HG02588 (cell line): ENCODE data around the gene SCAP.

ENCODE experiments used
- ATAC-seq: cut with Tn5 transposase; IDR thresholded peaks from one replicate; pipeline ENCODE4 v1.9.1; 2021; ENCODE audit warnings: mild to moderate bottlenecking, moderate library complexity; ENCODE audit not compliant: unreplicated experiment

The SCAP gene

GRCh38 chr3:47433796-47434195 lies 41.9 kb downstream of the SCAP start:
- no peak for ATAC-seq

- ATAC-seq, result no peak
These were observed 43.1 kb downstream of the SCAP start for GRCh38 chr3:47432673-47433072.

- no peak for ATAC-seq
These were observed 44.5 kb downstream of the SCAP start for GRCh38 chr3:47431225-47431624.

GRCh38 chr3:47430606-47431005 lies 45.1 kb downstream of the SCAP start:
- no peak for ATAC-seq

- ATAC-seq, result no peak
These were observed 46.1 kb downstream of the SCAP start for GRCh38 chr3:47429476-47430270.

GRCh38 chr3:47428662-47429061 lies 47.1 kb downstream of the SCAP start:
- ATAC-seq, result no peak

GRCh38 chr3:47427866-47428265 lies 47.9 kb downstream of the SCAP start:
- no peak for ATAC-seq

- ATAC-seq, result no peak
These were observed 49.8 kb downstream of the SCAP start for GRCh38 chr3:47425959-47426358.

GRCh38 chr3:47425383-47425778 lies 50.4 kb downstream of the SCAP start:
- no peak for ATAC-seq

GRCh38 chr3:47424434-47425382 lies 51.0 kb downstream of the SCAP start:
- ATAC-seq, result no peak

- no peak for ATAC-seq
These were observed 52.1 kb downstream of the SCAP start for GRCh38 chr3:47423548-47424145.

- no peak for ATAC-seq
These were observed 53.0 kb downstream of the SCAP start for GRCh38 chr3:47422743-47423142.

GRCh38 chr3:47421741-47422649 lies 53.7 kb downstream of the SCAP start:
- no peak for ATAC-seq

- ATAC-seq, result peak; percentile 62
These were observed 54.9 kb downstream of the SCAP start for GRCh38 chr3:47420511-47421484.

GRCh38 chr3:47420044-47420430 lies 55.7 kb downstream of the SCAP start:
- no peak for ATAC-seq

GRCh38 chr3:47419083-47420043 lies 56.4 kb downstream of the SCAP start:
- no peak for ATAC-seq

GRCh38 chr3:47418167-47419082 lies 57.3 kb downstream of the SCAP start:
- no peak for ATAC-seq
